HFF-Myc (cell line): ENCODE data around the gene BRF1.

Experiments
- DNase-seq: peaks from one replicate; pipeline ENCODE4 v3.0.0-alpha.2; 2011; ENCODE audit warnings: low read depth; ENCODE audit errors: extremely low read depth
- H3K4me3 ChIP-seq: replicated peaks from 2 replicates; pipeline ENCODE4 v1.5.1; 2011; ENCODE audit warnings: low read depth, mild to moderate bottlenecking, control low read depth, low read length
- CTCF ChIP-seq: IDR thresholded peaks from 2 replicates; pipeline ENCODE4 v1.5.1; 2012; ENCODE audit warnings: mild to moderate bottlenecking, low read depth, low read length, control low read depth; ENCODE audit errors: missing control alignments

BRF1 gene

GRCh38 chr14:105176513-105176912 lies 124.3 kb downstream of the BRF1 start:
- TF ChIP-seq CTCF: no peak
- no peak for DNase-seq
- no peak overlapping the region for H3K4me3 ChIP-seq

GRCh38 chr14:105173901-105174894 lies 126.6 kb downstream of the BRF1 start:
- H3K4me3 ChIP-seq: no peak overlapping the region
- DNase-seq: no peak
- no peak for TF ChIP-seq CTCF

GRCh38 chr14:105173145-105173544 lies 127.7 kb downstream of the BRF1 start:
- no peak for DNase-seq
- no peak for TF ChIP-seq CTCF
- H3K4me3 ChIP-seq: no peak overlapping the region

- no peak overlapping the region for H3K4me3 ChIP-seq
- TF ChIP-seq CTCF: no peak
- no peak for DNase-seq
Measured at GRCh38 chr14:105172476-105172875, 128.3 kb downstream of the BRF1 start.

GRCh38 chr14:105171004-105171673 lies 129.7 kb downstream of the BRF1 start:
- no peak for DNase-seq
- no peak for TF ChIP-seq CTCF
- no peak overlapping the region for H3K4me3 ChIP-seq

- no peak for DNase-seq
- H3K4me3 ChIP-seq: no peak overlapping the region
- TF ChIP-seq CTCF: no peak
Measured at GRCh38 chr14:105169776-105170655, 130.8 kb downstream of the BRF1 start.
